OCI-LY3 (cell line): ENCODE results near the gene HJV.

ENCODE experiments used
- H2AFZ ChIP-seq: fragments of 200-600, 300-600 bp; shearing (Covaris generic); 2 replicates; pipeline ENCODE4 v1.6.0; 2014; ENCODE audit warnings: antibody characterized with exemption, low read depth, low read length
- H3K27ac ChIP-seq: fragments of 200-600, 300-600 bp; sonication (generic); 2 replicates; pipeline ENCODE4 v1.5.1; 2014; ENCODE audit warnings: mild to moderate bottlenecking, low read length, moderate library complexity, mixed read lengths
- H3K27me3 ChIP-seq: fragments of 200-600, 300-600 bp; sonication (generic); 2 replicates; pipeline ENCODE4 v1.6.1; 2014; ENCODE audit warnings: low read depth, low read length, mixed read lengths
- H3K36me3 ChIP-seq: fragments of 200-600, 300-600 bp; sonication (generic); replicated peaks from 2 replicates; pipeline ENCODE3; 2014; ENCODE audit warnings: low read depth, low read length, mixed read lengths
- H3K4me1 ChIP-seq: fragments of 300-600, 200-600 bp; sonication (generic); 2 replicates; pipeline ENCODE4 v1.6.1; 2014; ENCODE audit warnings: low read length, mixed read lengths
- H3K4me2 ChIP-seq: fragments of 200-600, 300-600 bp; sonication (generic); 2 replicates; pipeline ENCODE4 v1.6.1; 2014; ENCODE audit warnings: low read length, mixed read lengths
- H3K4me3 ChIP-seq: fragments of 300-600, 200-600 bp; sonication (generic); 2 replicates; pipeline ENCODE4 v1.5.1; 2014; ENCODE audit warnings: antibody characterized with exemption, mild to moderate bottlenecking, low read length, moderate library complexity
- H3K79me2 ChIP-seq: fragments of 300-600, 200-600 bp; shearing (Covaris generic); 2 replicates; pipeline ENCODE4 v1.6.1; 2014; ENCODE audit warnings: mild to moderate bottlenecking, low read length, mixed read lengths
- H3K9ac ChIP-seq: fragments of 300-600, 200-600 bp; shearing (Covaris generic); 2 replicates; pipeline ENCODE4 v1.6.0; 2014; ENCODE audit warnings: mild to moderate bottlenecking, low read length, moderate library complexity
- H3K9me3 ChIP-seq: fragments of 200-600, 300-600 bp; shearing (Covaris generic); 2 replicates; pipeline ENCODE4 v1.6.1; 2014; ENCODE audit warnings: low read length, mixed read lengths; ENCODE audit not compliant: insufficient read depth
- H4K20me1 ChIP-seq: fragments of 200-600, 300-600 bp; sonication (generic); 2 replicates; pipeline ENCODE4 v1.6.1; 2016; ENCODE audit warnings: low read length, mixed read lengths; ENCODE audit not compliant: insufficient read depth
- EZH2phosphoT487 ChIP-seq: fragments of 200-600 bp; shearing (Covaris generic); IDR thresholded peaks from 2 replicates; pipeline ENCODE4 v1.6.1; 2018; ENCODE audit warnings: antibody characterized with exemption, mixed run types, low read depth
- TF ChIP-seq, protein P1 (sequence below): fragments of 200-600, 300-600 bp; sonication (generic); IDR thresholded peaks from 2 replicates; pipeline ENCODE4 v1.5.1; 2014; ENCODE audit warnings: antibody characterized with exemption, low read length, low read depth

The HJV gene

DNA sequence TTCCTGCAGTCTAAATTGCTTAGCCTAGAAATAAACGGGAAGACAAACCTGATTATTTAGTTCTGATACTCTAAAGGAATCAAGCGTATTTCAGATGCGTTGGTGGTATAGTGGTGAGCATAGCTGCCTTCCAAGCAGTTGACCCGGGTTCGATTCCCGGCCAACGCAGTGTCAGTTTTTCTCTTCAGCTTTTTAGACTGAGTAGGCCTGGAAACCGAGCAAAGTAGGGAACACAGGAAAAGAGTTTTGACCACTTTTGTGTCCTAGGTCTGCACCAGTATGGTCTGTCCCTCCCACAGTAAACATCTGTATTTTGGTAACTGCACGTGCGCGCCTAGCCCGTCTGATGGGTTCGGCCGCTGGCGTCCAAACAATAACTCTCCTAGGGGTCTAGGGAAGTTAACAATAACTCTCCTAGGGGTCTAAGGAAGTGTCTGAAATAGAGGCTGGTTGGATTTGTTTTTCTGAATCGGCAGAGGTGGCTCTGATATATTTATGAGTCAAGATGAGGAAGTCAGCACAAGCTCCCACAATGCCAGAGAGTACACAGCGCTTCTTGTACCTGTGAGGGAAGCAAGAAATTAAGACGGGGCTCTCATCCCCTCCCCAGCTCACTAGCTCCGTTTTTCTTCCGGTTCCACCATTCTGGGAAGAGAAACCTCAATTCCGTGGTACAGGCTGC is 15.6 kb upstream of the HJV start:
- Histone ChIP-seq H2AFZ (peak overlapping the region; percentile 91), H3K27me3 (no peaks in the 10 kb centered on the region), H3K9ac (peak overlapping the region; percentile 95), H3K4me1 (peaks cover 17% of the 10 kb centered on the region), H3K36me3 (no peaks in the 10 kb centered on the region), H3K79me2 (no peaks in the 10 kb centered on the region), H4K20me1 (no peaks in the 10 kb centered on the region), H3K9me3 (no peaks in the 10 kb centered on the region), H3K4me2 (peak overlapping the region; percentile 94), H3K4me3 (peak overlapping the region; percentile 88), H3K27ac (peak overlapping the region; percentile 92)
- TF ChIP-seq, protein P1, sequence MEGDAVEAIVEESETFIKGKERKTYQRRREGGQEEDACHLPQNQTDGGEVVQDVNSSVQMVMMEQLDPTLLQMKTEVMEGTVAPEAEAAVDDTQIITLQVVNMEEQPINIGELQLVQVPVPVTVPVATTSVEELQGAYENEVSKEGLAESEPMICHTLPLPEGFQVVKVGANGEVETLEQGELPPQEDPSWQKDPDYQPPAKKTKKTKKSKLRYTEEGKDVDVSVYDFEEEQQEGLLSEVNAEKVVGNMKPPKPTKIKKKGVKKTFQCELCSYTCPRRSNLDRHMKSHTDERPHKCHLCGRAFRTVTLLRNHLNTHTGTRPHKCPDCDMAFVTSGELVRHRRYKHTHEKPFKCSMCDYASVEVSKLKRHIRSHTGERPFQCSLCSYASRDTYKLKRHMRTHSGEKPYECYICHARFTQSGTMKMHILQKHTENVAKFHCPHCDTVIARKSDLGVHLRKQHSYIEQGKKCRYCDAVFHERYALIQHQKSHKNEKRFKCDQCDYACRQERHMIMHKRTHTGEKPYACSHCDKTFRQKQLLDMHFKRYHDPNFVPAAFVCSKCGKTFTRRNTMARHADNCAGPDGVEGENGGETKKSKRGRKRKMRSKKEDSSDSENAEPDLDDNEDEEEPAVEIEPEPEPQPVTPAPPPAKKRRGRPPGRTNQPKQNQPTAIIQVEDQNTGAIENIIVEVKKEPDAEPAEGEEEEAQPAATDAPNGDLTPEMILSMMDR: no peak
- no peak for TF ChIP-seq EZH2phosphoT487

DNA sequence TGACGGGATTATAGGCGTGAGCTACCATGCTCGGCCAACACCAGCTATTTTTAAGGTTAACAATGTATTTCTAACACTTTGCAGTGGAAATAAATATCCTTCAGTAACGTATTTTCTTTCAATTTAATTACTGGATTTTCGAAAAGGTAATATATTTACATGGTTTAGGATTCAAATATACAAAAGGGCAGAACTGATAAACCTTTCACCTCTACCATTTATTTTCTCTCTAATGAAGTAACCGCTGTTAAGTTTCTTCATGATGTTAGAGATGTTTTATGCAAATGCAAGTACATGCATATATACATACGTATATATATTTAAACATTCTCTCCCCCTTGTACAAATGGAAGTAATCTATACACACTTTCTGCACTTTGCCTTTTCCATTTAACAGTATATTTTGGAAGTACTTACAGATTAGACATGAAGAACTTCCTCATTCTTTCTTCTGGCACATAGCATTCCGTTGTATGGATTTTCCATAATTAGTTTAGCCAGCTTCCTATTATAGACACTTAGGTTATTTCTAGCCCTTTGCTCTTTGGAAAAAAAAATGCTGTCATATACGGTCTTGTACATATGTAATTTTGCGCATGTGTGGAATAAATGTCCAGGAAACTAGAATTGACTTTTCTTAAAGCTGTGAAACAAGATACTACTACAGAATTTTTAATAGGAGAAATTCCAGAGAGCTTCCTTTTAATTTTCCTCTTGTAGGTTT is 14.9 kb upstream of the HJV start:
- Histone ChIP-seq H3K4me2 (peak overlapping the region; percentile 94), H3K36me3 (no peaks in the 10 kb centered on the region), H3K79me2 (no peaks in the 10 kb centered on the region), H3K9ac (peak overlapping the region; percentile 95), H3K9me3 (no peaks in the 10 kb centered on the region), H3K27me3 (peaks cover 2% of the 10 kb centered on the region; the same call in 1 of the 2 replicates), H4K20me1 (no peaks in the 10 kb centered on the region), H2AFZ (peak overlapping the region; percentile 4; the same call in 1 of the 2 replicates), H3K27ac (peak overlapping the region; percentile 92), H3K4me1 (peaks cover 24% of the 10 kb centered on the region), H3K4me3 (peak overlapping the region; percentile 88)
- TF ChIP-seq EZH2phosphoT487: no peak
- TF ChIP-seq, protein P1: no peak

DNA sequence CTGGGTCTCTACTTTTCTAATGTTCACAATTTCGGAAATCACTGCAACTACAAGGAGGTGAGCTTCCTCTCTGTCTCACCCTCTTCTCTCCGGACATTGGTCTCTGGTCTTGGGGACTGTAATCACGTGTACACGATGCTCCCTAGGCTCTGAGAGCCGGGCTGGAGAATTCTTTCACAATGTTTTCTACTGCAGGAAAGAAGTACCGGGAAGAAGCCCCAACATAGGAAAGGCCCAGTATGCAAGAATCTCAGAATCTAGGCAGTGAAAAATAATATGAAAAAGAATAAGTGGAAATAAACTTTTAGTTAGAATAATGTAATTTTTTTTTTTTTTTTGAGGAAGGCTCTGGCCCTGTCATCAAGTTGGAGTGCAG is 13.5 kb upstream of the HJV start:
- peak overlapping the region; percentile 66 for H3K9ac ChIP-seq
- H3K27me3 ChIP-seq: peaks cover 3% of the 10 kb centered on the region; the same call in 1 of the 2 replicates

More for the DNA sequence above, 13.5 kb upstream of the HJV start:
- peaks cover 23% of the 10 kb centered on the region for H3K4me1 ChIP-seq
- H3K4me2 ChIP-seq: peak overlapping the region; percentile 93
- H4K20me1 ChIP-seq: no peaks in the 10 kb centered on the region
- no peaks in the 10 kb centered on the region for H3K36me3 ChIP-seq
- H3K4me3 ChIP-seq: peak overlapping the region; percentile 88
- no peaks in the 10 kb centered on the region for H3K9me3 ChIP-seq
- peak overlapping the region; percentile 94 for H2AFZ ChIP-seq
- TF ChIP-seq, protein P1: no peak
- TF ChIP-seq EZH2phosphoT487: no peak
- peak overlapping the region; percentile 32 for H3K27ac ChIP-seq
- H3K79me2 ChIP-seq: no peaks in the 10 kb centered on the region
